HG03159 (cell line): Measurements from ENCODE around the gene LXN.

Source experiments
- ATAC-seq: cut with Tn5 transposase; IDR thresholded peaks from one replicate; pipeline ENCODE4 v1.9.1; 2021; ENCODE audit warnings: mild to moderate bottlenecking, moderate library complexity; ENCODE audit not compliant: unreplicated experiment

Gene LXN

DNA sequence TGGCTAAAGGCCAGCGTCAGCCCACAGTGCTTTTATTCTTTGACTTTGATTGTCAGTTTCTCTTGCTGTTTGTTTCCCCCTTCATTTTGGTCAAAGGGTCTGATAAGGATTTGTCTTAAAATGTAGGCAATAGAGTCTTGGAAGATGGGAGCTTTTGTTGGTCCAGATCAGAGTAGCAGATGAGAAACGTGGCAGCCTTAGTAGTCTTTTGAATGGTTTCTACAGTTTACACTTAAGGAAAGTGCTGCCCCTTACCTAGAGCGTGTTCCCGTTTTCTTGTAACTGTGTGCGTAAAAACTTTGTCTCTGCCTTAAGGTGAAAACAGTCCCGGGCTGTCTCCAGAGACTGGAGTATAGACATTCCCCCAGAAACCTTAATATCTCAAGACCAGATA is 630 bp downstream of the LXN start:
- no peak for ATAC-seq

DNA sequence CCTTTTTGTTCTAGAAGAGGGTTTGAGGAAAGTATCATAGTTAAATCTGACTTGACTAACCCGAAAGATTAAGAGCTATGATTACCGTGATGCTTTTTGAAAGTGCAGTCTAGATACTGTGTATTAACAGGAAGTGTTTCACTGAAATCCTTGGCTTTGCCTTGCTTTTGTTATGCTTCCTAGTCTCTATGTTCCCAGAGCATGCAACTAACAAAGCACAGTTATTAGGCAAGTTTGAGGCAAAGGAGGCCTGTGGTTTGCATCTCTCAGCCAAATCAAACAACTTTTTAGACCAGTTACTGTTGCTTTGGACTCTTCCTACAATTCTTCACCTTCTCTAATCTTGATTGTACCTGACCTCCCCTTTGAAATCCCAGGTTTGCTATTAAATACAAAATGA is 3.9 kb downstream of the LXN start:
- no peak for ATAC-seq

DNA sequence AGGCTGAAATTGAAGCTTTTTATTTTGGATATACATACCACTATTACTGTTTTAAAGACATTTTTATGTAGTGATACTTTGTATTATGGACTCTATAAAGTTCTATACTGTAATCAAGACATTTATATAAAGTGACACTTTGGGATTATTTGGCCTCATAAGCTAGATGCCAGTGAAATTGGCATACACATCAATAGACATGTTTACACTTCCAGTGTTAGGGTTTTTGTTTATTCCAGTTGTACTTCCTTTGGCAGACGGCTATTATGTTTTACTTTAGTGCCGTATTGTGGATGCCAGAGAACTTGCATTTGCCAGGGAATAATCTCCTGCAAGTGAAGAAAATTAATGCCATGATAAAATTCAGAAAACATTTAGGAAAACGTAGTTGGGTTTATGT is 6.0 kb downstream of the LXN start:
- ATAC-seq: no peak

DNA sequence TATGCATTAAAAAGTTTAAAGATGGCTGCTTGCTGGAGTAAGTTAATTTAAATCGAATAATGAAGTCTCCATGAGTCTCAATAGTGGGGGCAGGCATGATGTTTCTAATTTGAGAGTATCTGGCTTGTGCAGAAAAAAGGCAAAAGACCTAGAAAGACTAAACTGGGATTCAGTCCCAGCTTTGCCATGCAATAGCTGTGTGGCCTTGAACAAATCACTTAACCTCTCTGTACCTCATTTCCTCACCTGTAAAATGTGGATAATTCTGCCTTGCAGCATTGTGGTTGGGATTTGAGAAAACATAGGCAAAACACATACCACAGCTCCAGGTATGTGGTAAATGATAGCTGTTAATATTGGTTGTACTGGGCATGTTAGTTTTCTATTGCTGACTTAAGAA is 8.6 kb downstream of the LXN start:
- ATAC-seq: no peak

DNA sequence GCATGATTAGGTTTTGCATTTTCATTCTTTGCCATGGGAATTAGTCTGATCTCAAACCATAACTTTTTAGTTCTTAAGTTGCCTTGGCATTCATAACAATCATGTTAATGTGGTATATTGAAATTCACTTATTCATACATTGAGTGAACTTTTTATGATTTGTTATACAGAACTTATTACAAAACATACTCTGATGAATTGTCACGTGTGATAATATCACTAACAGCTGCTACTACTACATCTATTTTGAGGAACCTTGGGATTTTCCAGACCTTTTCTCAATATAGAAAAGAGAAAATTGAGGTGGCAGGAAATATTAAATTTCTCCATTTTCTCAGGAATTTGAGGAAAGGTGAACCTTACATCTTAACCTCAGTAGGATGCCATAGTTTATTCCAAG is 9.2 kb downstream of the LXN start:
- no peak for ATAC-seq

DNA sequence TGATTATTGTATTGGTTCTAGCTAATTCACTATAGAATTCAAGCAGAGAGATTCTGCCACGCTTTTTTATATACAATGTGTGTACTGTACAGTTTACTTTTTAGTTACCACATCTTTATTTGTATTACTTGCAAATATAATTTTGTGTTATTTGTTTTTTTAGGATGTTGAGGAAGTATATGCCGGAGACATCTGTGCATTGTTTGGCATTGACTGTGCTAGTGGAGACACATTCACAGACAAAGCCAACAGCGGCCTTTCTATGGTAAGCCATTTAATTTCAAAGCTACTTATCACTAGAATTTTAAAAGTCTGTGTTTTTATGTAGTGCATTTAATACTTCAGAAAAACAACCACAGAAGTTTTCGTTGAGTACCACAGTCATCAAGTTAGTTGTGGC is 11.7 kb downstream of the LXN start:
- ATAC-seq: no peak

DNA sequence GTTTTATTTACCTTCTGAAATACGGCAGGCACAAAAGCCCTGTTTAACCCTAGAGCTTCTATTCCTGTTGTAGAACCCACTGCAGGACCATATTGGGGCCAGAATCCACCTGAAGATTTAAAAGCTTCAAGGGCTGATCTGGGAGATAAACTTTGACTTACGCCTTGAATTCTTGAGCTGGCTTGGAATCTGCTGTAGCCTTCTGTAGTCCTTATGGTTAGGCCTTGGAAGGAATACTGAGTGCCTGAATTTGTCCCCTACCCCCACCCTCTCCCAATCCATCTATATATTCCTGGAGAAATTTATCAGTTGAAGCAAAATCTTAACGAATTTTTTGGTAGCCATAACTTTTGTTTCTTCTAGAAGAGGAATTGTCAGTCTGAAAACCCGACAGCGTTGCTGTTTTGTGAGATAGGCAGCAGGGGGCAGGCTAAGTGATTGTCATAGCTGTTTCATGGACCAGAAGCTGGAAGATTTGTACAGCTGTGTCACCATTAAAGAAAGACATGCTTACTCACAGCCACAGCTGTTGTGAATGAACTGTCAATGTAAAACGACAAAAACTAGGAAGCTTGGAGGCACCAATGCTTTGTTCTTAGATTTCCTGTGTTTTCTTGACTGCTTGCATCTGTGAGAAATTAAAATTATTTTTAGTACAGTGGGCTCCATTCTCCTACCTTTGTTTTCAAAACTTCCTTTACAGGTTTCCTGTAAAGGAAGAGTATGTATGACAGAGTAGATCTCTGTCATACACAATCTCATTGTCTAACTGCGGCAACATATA is 12.8 kb downstream of the LXN start:
- ATAC-seq: peak; percentile 91

DNA sequence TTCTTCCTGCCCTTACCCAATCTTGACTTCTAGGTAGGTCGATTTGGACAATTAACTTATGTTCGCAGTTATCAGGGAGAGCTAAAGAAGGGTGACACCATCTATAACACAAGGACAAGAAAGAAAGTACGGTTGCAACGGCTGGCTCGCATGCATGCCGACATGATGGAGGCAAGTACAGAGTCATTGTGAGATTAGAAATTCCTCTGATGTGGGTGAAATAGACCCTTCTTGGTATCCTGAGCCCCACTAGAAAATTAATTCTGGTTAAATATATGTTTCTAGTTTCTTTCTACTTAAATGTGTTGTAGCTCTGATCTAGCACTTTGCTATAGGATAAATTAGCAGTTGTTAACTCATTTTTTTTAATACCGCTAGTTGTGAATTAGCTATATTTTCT is 13.6 kb downstream of the LXN start:
- ATAC-seq: no peak

DNA sequence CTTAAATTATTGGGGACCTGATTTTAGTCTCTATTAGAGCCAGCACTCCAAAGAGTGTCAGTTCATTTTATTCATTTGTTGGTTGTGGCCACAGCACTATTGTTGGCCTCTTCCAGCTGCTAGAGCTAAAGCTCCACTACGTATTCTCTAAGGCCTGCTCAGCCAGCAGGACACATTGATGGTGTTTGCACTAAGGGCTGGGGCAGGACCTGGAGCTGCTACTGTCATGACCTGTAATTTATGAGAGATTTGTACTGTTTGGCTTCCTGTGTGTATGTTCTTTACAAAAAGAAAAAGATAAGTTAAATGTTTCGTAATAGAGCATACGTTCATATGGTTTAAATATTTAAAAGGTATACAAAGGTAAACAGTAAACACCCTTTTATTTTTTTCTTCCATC is 20.0 kb downstream of the LXN start:
- no peak for ATAC-seq

DNA sequence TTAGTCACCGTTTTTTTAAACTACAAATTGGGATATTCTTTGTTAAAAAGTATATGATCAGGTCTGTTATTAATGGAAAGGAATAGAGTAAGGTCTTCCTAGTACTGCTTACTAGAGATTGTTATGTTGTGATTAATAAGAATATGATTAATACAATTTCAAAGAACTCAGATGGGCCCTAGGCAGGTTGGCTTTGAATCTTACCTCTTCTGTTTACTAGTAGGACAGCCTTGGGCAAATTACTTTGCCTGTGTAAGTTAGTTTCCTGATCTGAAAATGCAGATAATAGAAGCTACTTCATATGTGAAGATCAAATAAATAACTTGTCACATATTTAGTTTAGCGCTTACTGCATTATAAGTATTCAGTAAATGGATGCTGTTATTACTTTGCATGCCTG is 21.3 kb downstream of the LXN start:
- ATAC-seq: no peak

DNA sequence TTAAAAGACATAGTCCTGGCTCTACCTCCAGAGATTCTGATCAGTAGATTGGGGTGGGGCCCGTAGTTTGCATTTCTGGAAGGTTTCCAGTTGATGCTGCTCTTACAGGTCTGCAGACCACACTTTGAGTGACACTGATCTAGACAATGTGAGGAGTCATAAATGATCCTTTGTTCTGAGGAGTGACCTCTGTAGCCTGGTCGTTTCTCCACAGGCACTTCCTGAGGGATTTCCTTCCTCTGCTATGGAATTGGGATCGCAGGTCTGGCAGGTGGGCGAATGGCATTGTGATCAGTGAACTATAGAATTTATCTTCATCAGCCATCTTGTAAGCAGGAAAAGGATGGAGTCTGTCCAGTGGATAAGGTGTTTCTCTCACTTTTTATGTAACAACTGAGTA is 22.7 kb downstream of the LXN start:
- no peak for ATAC-seq

DNA sequence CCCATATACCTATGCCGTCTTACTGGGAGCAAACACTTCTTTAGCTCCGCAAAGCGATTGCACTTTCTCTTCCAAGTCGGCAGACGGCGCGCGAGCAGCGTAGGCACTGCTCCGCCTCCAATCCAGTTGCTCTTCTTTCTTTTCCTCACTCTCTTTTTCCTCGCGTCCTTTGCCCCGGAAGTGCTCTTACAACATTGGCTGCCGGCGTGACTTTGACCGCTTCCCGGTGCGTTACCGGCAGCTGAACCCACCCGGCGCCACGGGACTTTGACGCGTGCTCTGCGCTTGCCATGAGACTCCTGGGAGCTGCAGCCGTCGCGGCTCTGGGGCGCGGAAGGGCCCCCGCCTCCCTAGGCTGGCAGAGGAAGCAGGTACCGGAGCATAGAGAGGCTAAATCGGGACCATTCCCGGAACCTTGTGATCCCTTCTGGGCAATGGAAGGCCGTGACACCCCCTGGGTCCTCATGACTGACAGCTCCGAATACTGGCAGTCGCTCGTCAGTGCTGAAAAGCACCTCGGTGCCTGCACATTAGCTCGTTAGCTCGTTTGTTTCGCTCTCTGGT is 28.0 kb downstream of the LXN start, which contains the start of gene GFM1:
GFM1 (plus strand) TSS at position 183 of the 564 bp plus-strand sequence; CDS start at position 291, 108 bp downstream.
- ATAC-seq: peak; percentile 99

DNA sequence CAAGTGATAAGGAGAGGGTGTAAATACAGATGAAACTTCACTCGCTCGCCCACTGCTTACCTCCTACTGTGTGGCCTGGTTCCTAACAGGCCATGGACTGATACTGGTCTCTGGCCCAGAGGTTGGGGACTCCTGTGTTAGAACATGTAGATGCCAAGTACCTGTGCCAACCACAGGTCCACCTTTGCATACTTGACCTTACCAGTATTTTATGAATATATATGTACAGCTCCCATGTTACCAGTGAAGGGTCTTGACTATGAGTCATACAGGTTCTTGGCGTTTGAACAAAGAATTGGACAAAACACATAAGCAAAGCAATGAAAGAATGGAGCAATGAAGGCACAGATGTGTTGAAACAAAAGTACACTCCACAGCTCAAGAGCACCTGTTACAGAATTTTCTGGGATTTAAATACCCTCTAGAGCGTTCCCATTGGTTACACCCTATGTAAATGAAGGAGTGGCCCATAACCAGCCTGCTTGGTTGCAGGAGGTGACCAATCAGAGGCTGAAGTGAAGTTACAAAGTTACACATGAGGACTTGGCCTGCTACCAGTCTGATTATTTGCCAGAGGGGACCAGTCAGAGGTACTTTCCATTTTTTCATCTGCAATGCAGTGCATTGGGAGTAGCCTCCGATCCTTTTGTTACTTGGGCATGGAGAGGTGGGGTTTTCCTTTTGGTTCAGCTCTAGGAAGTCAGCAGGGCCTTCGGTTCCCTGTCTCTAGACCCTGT is 29.8 kb downstream of the LXN start:
- no peak for ATAC-seq

DNA sequence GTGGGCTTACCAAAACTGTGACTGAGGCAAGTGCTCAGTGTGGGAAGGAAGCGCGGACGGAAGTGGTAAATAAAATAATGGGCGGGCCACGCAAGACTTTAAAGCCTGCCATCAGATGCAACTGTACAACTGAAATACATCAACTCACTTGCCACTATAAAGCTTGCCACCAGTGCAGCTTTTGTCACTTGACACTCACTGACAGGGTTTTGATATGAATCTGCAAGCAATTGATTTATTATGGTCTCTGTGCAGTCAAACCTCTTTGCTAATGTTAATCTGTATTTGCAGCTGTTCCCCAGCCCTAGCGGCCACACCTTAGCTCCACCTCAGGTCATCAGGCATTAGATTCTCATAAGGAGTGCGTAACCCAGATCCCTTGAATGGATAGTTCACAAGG is 30.4 kb downstream of the LXN start:
- ATAC-seq: no peak

DNA sequence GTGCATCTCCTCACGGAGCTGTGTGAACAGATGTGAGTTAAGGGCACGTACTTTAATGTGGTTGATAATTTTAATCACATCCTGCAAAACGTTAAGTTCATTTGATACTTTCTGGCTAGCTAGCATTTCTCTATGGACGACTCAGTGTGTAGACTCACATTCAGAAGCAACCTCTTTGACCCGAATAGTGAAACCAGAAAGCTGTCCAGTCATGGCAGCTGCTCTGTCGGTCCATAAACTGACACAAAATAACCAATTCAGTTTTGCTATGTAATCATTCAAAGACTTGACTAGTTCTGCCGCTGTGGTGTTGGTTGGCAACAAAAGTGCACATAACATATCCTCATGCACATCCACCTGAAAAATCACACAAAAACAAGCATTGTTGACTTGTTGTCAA is 31.8 kb downstream of the LXN start:
- no peak for ATAC-seq

DNA sequence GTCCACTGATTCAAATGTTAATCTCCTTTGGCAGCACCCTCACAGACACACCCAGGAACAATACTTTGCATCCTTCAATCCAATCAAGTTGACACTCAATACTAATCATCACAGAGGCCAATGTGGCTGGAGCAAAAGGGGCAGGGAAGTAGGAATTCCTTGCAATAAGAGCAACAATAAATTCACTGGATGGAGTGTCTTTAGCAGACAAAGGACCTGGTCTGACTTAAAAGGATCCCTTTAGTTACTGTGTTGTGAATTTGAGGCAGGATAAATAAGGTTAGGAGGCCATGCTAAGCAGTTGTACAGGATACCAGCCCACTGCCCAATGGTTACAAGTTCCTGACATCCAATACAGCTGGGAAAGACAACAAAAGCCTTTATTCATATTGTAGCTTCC is 40.5 kb downstream of the LXN start:
- ATAC-seq: no peak

DNA sequence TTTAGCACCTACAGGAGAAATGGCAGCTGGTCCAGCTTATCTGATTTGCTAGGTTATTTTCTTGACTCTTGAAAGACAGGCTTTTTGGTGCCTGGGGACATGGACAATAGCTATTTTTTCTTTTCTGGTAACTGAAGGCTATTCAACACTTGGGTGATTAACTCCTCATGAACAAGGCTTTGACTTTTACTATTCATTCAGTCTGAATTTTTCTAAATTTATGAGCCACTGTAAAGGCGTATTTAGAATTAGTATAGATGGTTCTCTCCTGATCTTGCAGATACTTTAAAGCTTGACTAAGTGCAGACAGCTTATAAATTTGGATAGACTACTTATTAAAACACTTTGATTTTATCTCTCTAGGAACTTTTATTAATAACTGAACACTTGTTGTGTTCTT is 46.6 kb downstream of the LXN start:
- ATAC-seq: no peak

DNA sequence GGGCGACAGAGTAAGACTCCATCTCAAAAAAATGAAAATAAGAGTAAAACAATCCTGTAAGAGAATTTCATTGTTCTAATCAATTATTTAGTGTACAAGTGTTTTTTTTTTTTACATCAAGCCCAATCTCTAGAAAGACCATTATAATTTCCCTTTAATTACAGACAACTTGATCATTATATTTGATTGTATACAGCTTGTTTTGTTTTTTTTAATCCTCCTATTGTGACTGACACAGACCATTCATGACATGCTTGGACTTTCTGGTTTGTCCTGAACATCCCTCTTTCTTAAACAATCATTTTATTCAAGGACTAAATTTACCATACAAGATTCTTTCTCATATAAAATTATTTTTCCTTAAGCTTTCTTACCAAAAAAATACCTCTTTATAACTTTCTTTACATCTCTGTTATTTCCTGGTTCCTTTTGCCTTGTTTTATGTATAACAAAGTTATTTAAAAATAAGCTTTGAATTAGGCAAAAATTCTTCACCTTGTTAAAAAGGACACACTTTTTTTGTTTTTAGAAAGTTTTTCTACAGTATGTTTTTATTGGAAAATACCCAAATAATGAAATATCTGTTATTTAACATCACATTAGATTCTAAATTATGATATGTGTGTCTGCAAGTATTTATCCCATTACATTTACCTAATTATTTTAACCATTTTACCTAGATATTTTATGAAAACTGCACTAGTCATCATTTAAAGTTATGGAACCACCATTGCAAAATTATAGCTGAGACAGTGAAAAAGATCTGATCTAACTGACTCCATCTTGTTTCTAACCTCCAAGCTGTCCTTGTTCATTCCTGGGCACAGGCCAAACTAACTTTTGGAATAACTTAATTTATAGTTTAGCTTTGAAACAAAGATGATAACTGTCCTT is 54.2 kb downstream of the LXN start:
- no peak for ATAC-seq
